Measurements from ENCODE around the gene TM6SF1. TPM values are rescaled to one million over a fixed set of nuclear protein-coding genes. Genes with fewer than 3 reads are reported as not detected.
"Not testable (repeated sequence)": the region's sequence is repeated elsewhere in the genome, so short reads cannot be mapped to it uniquely, and the experiment has no call there.

The TM6SF1 gene
- total RNA-seq, 1 experiment from 2014 or later, result 0.69 TPM

DNA sequence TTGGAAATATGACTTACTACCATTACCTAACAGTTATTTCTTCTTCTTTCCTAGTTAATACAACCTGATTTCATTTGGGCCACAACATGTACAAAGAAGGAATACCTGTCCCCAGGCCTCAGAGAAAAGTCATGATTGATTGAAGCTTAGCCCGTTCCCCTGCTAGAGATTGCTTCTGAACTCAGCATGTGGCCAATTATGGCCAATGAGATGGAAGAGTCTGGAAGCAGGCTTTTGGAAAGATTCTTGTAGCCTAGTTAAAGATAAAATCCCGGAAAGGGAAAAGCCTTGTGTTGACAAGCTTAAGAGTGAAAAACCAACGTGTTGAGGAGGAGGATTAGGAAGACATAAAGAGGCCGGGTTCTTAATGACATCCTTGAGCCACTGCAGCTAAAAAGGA lies 17.0 kb upstream of the TM6SF1 start:
- BruUV-seq (replicated peaks), result no TSS peak

DNA sequence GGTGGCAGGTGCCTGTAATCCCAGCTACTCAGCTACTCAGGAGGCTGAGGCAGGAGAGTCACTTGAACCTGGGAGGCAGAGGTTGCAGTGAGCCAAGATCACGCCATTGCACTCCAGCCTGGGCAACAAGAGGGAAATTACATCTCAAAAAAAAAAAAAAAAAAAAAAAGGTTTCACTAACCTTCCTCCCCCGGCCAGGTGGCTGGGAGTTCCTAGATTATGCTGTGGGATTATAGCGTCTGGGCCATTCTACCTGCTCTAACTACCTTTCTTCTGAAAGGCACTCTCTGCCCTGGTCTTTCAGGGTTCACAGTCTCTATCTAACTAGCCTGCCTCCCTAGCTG lies 15.5 kb upstream of the TM6SF1 start:
- CTCF ChIA-PET; H3K4me3 ChIP-seq (ENCODE audit: low read depth in 2 of 2, low read length in 2 of 2); in situ Hi-C loops (cut with HindIII; ENCODE audit: low pct_unique_long_range_greater_than_20kb, low sequenced_read_pairs); H3K36me3 ChIP-seq (ENCODE audit: control insufficient read depth, insufficient read depth, low read length); BruUV-seq (replicated peaks); DNase-seq (ENCODE audit: low read depth, low spot score); H3K4me1 ChIP-seq (ENCODE audit: control insufficient read depth, insufficient read depth, low read length); H3K27ac ChIP-seq (ENCODE audit: low read length); ATAC-seq; intact Hi-C loops (cut with micrococcal nuclease; ENCODE audit: unreplicated experiment); POLR2A ChIA-PET; H3K27me3 ChIP-seq (ENCODE audit: control insufficient read depth, insufficient read depth, low read length); H3K9me3 ChIP-seq (ENCODE audit: control insufficient read depth, insufficient read depth, low read depth, low read length): not testable (repeated sequence)

More for the DNA sequence above, 17.0 kb upstream of the TM6SF1 start:
- Histone ChIP-seq H3K4me1 (ENCODE audit: control insufficient read depth, insufficient read depth, low read length) (no peaks in the 10 kb centered on the region), H3K27ac (ENCODE audit: low read length) (no peak overlapping the region), H3K9me3 (ENCODE audit: control insufficient read depth, insufficient read depth, low read depth, low read length) (no peaks in the 10 kb centered on the region), H3K27me3 (ENCODE audit: control insufficient read depth, insufficient read depth, low read length) (no peaks in the 10 kb centered on the region), H3K36me3 (ENCODE audit: control insufficient read depth, insufficient read depth, low read length) (no peaks in the 10 kb centered on the region), H3K4me3 (ENCODE audit: low read depth in 2 of 2, low read length in 2 of 2) (no peak overlapping the region)
- DNase-seq (ENCODE audit: low read depth, low spot score) (no peak), ATAC-seq (no peak)
- intact Hi-C loops (cut with micrococcal nuclease; ENCODE audit: unreplicated experiment), result no loop called here
- no peak for TF ChIP-seq SIN3A (IDR thresholded peaks at IDR 0.05; ENCODE audit: borderline replicate concordance, insufficient read depth, low read depth, low read length)
- no peak for TF ChIP-seq POLR2AphosphoS5 (IDR thresholded peaks at IDR 0.05; ENCODE audit: low read depth, low read length)
- TF ChIP-seq, protein P1, sequence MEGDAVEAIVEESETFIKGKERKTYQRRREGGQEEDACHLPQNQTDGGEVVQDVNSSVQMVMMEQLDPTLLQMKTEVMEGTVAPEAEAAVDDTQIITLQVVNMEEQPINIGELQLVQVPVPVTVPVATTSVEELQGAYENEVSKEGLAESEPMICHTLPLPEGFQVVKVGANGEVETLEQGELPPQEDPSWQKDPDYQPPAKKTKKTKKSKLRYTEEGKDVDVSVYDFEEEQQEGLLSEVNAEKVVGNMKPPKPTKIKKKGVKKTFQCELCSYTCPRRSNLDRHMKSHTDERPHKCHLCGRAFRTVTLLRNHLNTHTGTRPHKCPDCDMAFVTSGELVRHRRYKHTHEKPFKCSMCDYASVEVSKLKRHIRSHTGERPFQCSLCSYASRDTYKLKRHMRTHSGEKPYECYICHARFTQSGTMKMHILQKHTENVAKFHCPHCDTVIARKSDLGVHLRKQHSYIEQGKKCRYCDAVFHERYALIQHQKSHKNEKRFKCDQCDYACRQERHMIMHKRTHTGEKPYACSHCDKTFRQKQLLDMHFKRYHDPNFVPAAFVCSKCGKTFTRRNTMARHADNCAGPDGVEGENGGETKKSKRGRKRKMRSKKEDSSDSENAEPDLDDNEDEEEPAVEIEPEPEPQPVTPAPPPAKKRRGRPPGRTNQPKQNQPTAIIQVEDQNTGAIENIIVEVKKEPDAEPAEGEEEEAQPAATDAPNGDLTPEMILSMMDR (IDR thresholded peaks at IDR 0.05), result no peak
- no peak for TF ChIP-seq TCF7L2 (IDR thresholded peaks at IDR 0.05; ENCODE audit: low read depth, low read length)
- TF ChIP-seq, protein P2, sequence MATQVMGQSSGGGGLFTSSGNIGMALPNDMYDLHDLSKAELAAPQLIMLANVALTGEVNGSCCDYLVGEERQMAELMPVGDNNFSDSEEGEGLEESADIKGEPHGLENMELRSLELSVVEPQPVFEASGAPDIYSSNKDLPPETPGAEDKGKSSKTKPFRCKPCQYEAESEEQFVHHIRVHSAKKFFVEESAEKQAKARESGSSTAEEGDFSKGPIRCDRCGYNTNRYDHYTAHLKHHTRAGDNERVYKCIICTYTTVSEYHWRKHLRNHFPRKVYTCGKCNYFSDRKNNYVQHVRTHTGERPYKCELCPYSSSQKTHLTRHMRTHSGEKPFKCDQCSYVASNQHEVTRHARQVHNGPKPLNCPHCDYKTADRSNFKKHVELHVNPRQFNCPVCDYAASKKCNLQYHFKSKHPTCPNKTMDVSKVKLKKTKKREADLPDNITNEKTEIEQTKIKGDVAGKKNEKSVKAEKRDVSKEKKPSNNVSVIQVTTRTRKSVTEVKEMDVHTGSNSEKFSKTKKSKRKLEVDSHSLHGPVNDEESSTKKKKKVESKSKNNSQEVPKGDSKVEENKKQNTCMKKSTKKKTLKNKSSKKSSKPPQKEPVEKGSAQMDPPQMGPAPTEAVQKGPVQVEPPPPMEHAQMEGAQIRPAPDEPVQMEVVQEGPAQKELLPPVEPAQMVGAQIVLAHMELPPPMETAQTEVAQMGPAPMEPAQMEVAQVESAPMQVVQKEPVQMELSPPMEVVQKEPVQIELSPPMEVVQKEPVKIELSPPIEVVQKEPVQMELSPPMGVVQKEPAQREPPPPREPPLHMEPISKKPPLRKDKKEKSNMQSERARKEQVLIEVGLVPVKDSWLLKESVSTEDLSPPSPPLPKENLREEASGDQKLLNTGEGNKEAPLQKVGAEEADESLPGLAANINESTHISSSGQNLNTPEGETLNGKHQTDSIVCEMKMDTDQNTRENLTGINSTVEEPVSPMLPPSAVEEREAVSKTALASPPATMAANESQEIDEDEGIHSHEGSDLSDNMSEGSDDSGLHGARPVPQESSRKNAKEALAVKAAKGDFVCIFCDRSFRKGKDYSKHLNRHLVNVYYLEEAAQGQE (IDR thresholded peaks at IDR 0.05; ENCODE audit: insufficient read depth in 1 of 2, low read depth in 2 of 2, low read length in 1 of 2), result no peak
- in situ Hi-C loops (cut with HindIII; ENCODE audit: low pct_unique_long_range_greater_than_20kb, low sequenced_read_pairs), result no loop called here
- ChIA-PET POLR2A (no interaction called here), CTCF (no interaction called here)

DNA sequence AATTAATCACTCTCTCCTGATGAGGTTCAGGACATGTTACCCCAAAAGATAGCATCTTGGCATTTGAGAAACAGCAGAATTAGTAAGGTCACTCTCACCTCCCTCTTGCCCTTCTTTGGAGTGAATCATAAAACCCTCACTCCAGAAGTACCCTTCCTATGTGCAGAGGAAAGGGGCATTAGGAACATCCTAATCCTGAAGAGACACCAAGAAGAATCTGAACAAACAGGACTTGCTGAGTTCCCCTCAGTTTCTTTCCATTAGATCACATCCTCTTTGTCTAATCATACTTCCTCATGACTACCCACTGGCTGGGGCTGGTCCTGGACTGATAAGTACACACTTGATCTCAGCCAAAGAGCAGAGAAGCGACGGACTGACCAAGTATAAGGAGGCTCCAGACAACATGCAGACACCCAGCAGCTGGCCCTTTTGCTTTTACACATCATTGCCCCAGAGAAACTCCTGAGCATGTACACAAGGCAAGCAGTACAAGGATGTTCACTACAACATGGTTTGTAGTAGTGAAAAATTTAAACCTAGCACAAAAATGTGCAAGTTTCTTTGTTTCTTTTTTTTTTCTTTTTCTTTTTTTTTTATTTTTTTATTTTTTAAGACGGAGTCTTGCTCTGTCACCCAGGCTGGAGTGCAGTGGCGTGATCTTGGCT lies 15.0 kb upstream of the TM6SF1 start:
- in situ Hi-C loops (cut with HindIII; ENCODE audit: low pct_unique_long_range_greater_than_20kb, low sequenced_read_pairs), result no loop called here
- intact Hi-C loops (cut with micrococcal nuclease; ENCODE audit: unreplicated experiment), result no loop called here
- H3K4me3 ChIP-seq (ENCODE audit: low read depth in 2 of 2, low read length in 2 of 2), result no peak overlapping the region
- TF ChIP-seq POLR2AphosphoS5 (IDR thresholded peaks at IDR 0.05; ENCODE audit: low read depth, low read length), result no peak
- no peak for TF ChIP-seq TCF7L2 (IDR thresholded peaks at IDR 0.05; ENCODE audit: low read depth, low read length)
- TF ChIP-seq SIN3A (IDR thresholded peaks at IDR 0.05; ENCODE audit: borderline replicate concordance, insufficient read depth, low read depth, low read length), result no peak
- TF ChIP-seq, protein P2 (IDR thresholded peaks at IDR 0.05; ENCODE audit: insufficient read depth in 1 of 2, low read depth in 2 of 2, low read length in 1 of 2), result no peak
- TF ChIP-seq, protein P1 (IDR thresholded peaks at IDR 0.05), result no peak
- DNase-seq (ENCODE audit: low read depth, low spot score) (no peak), ATAC-seq (no peak)
- CTCF ChIA-PET, result no interaction called here
- no peaks in the 10 kb centered on the region for H3K36me3 ChIP-seq (ENCODE audit: control insufficient read depth, insufficient read depth, low read length)
- BruUV-seq (replicated peaks), result no TSS peak
- H3K27ac ChIP-seq (ENCODE audit: low read length), result no peak overlapping the region
- no peaks in the 10 kb centered on the region for H3K4me1 ChIP-seq (ENCODE audit: control insufficient read depth, insufficient read depth, low read length)
- no peaks in the 10 kb centered on the region for H3K9me3 ChIP-seq (ENCODE audit: control insufficient read depth, insufficient read depth, low read depth, low read length)
- H3K27me3 ChIP-seq (ENCODE audit: control insufficient read depth, insufficient read depth, low read length), result no peaks in the 10 kb centered on the region
- POLR2A ChIA-PET, result no interaction called here

Data from Panc1 (cell line).